ENCODE results near the gene ZNF628.

ZNF628 gene

DNA sequence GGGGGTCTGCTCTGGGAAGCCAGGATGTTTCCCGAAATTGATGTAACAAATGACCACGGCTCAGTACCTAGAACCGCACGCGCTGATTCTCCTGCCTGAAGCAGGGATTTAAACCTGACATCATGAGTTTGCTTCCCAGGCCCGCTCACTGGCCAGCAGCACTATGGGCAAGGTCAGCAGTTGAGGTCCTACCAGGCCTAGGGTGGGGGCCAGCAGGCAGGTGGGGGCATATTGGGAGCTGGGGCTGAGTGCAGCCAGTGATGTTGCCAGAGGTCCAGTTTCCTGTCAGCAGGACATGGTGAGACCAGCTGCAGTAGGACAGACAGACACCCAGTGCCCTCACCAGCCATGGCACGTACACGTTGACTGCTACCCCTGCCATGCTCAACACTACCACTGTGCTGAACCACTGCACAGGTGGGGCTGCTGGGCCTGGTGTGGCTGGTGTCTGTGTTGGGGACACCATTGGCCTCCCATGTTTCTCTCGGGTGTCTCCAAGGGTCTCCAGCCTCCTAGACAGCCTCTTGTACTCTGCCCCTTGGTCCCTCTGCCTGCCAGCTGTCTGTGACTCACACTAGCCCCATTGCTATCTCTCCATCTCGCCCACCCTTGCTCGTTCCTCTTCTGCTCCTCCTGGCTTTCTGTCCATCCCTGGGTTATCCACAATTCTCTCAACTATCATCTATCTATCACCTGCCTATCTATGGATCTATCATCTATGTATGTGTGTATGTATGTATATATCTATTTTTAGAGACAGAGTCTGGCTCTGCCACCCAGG lies 10.8 kb upstream of the ZNF628 start:
- FAIRE-seq = no peak

GRCh38 chr19:55466241-55466614 lies 10.2 kb upstream of the ZNF628 start:
- FAIRE-seq = no peak

- FAIRE-seq = no peak
Observed at GRCh38 chr19:55467236-55468053, 9.0 kb upstream of the ZNF628 start.

GRCh38 chr19:55468054-55468393 lies 8.4 kb upstream of the ZNF628 start:
- no peak for FAIRE-seq

- no peak for FAIRE-seq
Observed at GRCh38 chr19:55471266-55471665, 5.2 kb upstream of the ZNF628 start.

DNA sequence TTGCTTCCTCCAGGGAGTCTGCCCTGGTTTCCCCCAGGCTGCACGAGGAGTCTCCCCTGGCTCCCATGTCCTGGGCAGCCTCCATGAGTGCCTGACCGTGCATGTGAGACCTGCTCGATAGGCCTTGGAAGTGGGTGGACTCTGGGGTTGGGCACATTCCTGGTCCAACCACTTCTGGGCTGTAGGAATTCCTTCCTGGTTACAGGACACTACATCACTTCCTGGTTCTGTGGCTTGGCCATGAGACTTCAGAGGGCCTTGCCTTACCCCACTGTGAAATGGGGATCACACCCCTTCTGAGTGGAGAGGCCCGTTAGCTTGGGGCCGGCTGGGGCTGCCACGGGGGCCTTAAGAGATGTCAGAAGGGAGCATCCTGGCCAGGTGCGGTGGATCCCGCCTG lies 4.0 kb upstream of the ZNF628 start:
- no peak for FAIRE-seq

DNA sequence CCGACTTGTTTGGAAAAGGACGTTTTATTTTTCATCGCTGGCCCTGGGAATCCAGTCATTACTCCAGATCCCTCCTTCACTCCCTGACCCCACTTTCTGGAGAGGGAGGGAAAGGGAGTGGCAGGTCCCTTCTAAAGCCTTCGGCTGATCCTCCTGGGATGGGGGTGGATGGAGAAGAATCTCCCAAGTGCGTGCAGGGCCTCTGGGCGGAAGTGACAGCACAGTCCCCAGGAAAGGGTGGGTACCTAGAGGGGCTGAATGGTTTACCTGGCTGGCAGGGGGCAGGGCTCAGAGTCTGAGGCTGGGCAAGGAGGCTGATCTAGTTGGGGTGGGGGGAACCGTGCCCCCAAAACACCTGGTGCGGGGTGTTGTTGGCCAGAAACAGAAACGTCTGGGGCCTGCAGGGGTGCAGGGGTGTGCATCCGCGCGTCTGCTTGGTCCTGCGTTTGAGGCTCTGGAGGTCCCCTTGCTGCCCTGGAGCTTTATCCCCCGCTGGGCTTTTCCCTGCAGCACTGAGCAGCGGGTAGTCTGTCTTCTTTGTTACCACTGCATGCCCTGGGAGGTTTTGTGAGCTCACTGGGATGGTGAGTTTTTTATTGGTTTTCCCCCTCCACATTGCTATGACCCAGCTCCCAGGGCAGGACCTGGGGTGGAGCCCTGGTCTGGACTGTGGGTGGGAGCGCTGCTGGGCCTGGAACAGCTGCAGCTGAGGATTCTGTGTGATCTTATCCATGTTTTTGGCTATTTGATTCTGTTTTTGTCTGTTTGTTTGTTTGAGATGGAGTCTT lies 3.0 kb upstream of the ZNF628 start:
- no peak for FAIRE-seq

DNA sequence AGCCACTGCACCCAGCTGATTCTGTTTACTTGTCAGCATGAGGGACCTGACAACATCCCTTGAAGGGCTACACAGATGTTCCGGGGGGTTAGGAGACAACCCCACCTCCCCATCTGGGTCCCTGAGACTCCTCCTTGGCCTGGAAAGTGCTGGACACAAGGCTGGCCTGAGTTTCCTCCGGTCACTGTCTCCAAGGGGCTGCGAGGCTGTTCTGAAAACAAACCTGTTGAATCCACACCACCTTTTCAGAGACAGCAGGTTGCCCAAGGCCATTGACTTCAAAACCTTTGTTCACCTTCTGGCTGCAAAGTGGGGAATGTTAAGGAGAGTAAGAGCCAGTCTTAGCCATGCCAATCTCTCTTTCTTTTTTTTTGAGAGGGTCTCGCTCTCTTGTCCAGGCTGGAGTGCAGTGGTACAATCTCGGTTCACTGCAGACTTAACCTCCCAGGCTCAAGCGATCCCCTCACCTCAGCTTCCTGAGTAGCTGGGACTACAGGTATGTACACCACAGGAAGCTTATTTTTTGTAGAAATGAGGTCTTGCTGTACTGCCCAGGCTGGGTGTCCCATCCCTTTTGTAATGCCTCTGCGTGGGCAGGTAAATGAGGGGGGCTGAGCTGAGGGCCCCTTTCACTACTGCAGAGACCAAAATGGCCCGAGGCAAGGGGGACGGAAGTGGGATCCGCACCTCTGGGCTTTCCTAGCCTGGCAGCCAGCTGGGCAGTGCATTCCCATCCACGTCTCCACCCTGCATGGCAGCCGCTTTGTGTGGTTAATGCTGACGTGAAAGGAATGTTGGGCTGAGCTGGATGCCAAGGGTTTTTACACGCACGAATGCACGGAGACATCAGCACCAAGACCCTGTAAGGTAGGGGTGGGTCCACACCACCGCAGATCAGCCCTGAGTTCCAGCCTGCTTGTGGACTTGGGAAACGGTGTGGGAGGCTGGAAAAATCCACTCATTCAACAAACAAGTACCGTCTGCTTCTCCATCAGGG lies 1.9 kb upstream of the ZNF628 start:
- FAIRE-seq = no peak

DNA sequence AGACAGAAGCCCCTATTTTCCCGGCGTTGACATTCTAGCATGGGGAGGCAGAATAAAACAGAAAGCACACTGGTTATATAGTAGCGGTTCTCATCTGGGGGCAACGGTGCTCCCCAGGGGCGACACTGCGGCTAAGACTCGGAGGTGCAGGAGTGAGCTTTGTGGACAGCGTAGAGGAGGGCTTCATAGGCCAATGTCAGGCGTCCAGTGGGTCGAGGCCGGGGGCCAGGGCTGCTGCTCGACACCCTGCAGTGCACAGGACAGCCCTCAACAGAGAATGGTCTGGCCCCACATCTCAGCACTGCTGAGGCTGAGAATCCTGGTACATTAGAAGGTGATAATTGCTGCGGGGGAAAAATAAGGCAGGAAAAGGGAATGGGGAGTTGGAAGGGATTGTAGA lies 1.5 kb downstream of the ZNF628 start:
- FAIRE-seq = no peak

DNA sequence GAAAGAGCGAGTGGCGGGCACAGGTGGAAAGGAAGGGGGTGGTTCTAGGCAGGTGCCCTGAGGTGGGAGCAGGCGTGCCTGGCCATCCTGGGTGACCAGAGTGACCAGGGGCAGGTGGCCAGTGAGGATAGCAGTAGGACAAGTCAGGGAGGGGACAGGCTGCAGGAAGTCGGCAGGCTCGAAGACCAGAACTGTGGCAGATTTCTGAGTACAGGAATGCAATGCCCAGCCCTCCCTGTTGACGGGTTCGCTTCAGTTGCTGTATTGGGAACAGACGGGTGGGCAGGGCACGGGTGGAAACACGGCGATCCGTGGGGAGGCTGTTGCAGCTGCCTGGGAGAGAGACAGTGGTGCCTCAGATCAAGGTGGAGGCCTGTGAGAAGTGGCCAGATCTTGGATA lies 1.9 kb downstream of the ZNF628 start:
- no peak for FAIRE-seq

- no peak for FAIRE-seq
Observed at GRCh38 chr19:55479045-55479444, 2.6 kb downstream of the ZNF628 start.

GRCh38 chr19:55479451-55480230 lies 3.2 kb downstream of the ZNF628 start:
- no peak for FAIRE-seq

DNA sequence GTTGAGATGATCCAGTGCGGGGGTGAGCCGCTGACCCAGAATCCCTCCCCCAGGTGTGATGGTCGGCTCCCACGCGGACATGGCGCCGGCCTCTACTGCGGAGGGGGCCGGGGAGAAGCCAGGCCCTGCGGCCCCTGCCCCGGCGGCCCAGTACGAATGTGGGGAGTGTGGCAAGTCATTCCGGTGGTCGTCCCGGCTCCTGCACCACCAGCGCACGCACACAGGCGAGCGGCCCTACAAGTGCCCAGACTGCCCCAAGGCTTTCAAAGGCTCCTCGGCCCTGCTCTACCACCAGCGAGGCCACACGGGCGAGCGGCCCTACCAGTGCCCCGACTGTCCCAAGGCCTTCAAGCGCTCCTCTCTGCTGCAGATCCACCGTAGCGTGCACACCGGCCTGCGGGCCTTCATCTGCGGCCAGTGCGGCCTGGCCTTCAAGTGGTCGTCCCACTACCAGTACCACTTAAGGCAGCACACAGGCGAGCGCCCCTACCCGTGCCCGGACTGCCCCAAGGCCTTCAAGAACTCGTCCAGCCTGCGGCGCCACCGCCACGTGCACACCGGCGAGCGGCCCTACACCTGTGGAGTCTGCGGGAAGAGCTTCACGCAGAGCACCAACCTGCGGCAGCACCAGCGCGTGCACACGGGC lies 4.9 kb downstream of the ZNF628 start:
- no peak for FAIRE-seq

DNA sequence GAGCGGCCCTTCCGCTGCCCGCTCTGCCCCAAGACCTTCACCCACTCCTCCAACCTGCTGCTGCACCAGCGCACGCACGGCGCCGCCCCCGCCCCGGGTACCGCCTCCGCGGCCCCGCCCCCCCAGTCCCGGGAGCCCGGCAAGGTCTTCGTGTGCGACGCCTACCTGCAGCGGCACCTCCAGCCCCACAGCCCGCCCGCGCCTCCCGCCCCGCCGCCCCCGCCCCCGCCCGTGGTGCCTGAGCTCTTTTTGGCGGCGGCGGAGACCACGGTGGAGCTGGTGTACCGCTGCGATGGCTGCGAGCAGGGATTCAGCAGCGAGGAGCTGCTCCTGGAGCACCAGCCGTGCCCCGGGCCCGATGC lies 5.4 kb downstream of the ZNF628 start:
- no peak for FAIRE-seq

DNA sequence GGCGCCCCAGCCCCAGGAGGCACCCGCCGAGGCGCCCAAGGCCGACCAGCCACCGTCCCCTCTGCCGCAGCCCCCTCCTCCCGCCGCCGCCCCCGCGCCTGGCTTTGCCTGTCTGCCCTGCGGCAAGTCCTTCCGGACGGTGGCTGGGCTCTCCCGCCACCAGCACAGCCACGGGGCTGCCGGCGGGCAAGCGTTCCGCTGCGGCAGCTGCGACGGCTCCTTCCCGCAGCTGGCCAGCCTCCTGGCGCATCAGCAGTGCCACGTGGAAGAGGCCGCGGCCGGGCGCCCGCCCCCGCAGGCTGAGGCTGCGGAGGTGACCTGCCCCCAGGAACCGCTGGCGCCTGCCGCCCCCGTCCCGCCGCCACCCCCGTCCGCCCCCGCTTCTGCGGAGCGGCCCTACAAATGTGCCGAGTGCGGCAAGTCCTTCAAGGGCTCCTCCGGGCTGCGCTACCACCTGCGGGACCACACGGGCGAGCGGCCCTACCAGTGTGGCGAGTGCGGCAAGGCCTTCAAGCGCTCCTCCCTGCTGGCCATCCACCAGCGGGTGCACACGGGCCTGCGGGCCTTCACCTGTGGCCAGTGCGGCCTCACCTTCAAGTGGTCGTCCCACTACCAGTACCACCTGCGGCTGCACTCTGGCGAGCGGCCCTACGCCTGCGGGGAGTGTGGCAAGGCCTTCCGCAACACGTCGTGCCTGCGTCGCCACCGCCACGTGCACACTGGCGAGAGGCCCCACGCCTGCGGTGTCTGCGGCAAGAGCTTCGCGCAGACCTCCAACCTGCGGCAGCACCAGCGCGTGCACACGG lies 5.9 kb downstream of the ZNF628 start:
- FAIRE-seq = no peak

DNA sequence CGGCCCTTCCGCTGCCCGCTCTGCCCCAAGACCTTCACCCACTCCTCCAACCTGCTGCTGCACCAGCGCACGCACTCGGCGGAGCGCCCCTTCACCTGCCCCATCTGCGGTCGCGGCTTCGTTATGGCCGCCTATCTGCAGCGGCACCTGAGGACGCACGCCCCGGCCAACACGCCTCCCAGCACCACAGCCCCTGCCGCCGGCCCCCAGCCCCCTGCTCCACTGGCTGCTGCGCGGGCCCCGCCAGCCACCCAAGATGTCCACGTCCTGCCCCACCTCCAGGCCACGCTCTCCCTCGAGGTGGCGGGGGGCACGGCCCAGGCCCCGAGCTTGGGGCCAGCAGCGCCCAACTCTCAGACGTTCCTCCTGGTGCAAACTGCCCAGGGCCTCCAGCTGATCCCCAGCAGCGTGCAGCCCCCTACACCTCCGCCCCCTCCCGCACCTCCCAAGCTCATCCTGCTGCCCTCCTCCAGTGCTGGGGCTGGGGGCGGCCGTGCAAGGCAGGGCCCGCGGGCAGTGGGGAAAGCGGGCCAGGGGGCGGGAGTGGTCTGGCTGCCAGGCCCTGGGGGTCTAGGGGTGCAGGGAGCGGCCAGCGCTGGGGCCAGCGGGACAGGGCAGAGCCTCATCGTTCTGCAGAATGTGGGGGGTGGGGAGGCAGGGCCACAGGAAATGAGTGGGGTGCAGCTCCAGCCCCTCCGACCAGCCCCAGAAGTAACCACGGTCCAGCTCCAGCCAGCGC lies 6.7 kb downstream of the ZNF628 start:
- FAIRE-seq = no peak

GRCh38 chr19:55483706-55484592 lies 7.5 kb downstream of the ZNF628 start:
- no peak for FAIRE-seq

Measured in colon (tissue), 2 donors.